ENCODE results near the gene HS3ST3B1. TPM values are rescaled to one million over a fixed set of nuclear protein-coding genes. Genes with fewer than 3 reads are reported as not detected.

The HS3ST3B1 gene
- total and polyA plus RNA-seq, 8 donors = 0.81 to 3.6 (median 1.6) TPM; not detected in 2

DNA sequence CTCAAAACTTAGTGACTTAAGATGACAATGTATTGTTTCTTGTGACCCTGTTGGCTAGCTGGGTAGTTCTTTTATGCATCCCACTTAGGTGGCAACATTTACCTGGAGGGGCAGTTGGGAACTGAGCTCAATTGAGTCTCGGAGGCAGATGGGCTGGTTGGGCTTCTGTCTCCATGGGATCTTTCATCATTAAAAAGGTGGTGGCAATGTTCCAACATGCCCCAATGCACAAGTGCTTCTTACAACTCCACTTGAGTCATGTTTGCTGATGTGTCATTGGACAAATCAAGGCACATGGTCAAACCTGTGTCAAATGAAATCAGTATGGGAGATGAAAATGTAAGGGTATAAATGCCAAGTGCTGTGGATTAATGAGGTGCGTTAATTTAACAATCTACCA, 11.7 kb upstream of the HS3ST3B1 start:
- no peak overlapping the region for H3K27ac ChIP-seq
- intact Hi-C loops (cut with DNase I; ENCODE audit: low total_unique reads) = no loop called here
- H3K27me3 ChIP-seq = peaks cover 0 to 40% (median 12%) of the 10 kb centered on the region in 3 donors

GRCh38 chr17:14294876-14295275, 6.0 kb upstream of the HS3ST3B1 start:
- Histone ChIP-seq H3K9me3 (peaks cover 0 to 6% (median 0%) of the 10 kb centered on the region in 4 donors), H3K27ac (no peak overlapping the region), H3K4me3 (no peak overlapping the region), H3K36me3 (no peaks in the 10 kb centered on the region), H3K4me1 (peaks cover 21 to 33% (median 29%) of the 10 kb centered on the region in 4 donors), H3K27me3 (peaks cover 15 to 88% (median 61%) of the 10 kb centered on the region in 3 donors)
- intact Hi-C loops (cut with DNase I; ENCODE audit: low total_unique reads) = no loop called here
- no peak for TF ChIP-seq CTCF (IDR thresholded peaks at IDR 0.05)
- no peak for TF ChIP-seq POLR2AphosphoS5 (IDR thresholded peaks at IDR 0.05)
- no peak for TF ChIP-seq POLR2A (IDR thresholded peaks at IDR 0.05)
- no peak for TF ChIP-seq EP300 (IDR thresholded peaks at IDR 0.05)
- no peak for DNase-seq
- 45 to 65% (median 62%) methylated on average over 20 of the region's 20 CpGs for WGBS, 5 donors

More for the DNA sequence above, 11.7 kb upstream of the HS3ST3B1 start:
- WGBS, 5 donors = 90 to 95% (median 91%) methylated on average over 2 of the region's 2 CpGs
- no peaks in the 10 kb centered on the region for H3K36me3 ChIP-seq
- H3K9me3 ChIP-seq = peaks cover 0 to 6% (median 0%) of the 10 kb centered on the region in 4 donors
- TF ChIP-seq EP300 (IDR thresholded peaks at IDR 0.05) (no peak), CTCF (IDR thresholded peaks at IDR 0.05) (no peak), POLR2AphosphoS5 (IDR thresholded peaks at IDR 0.05) (no peak), POLR2A (IDR thresholded peaks at IDR 0.05) (no peak)
- H3K4me1 ChIP-seq = no peaks in the 10 kb centered on the region
- H3K4me3 ChIP-seq = no peak overlapping the region
- no peak for DNase-seq

DNA sequence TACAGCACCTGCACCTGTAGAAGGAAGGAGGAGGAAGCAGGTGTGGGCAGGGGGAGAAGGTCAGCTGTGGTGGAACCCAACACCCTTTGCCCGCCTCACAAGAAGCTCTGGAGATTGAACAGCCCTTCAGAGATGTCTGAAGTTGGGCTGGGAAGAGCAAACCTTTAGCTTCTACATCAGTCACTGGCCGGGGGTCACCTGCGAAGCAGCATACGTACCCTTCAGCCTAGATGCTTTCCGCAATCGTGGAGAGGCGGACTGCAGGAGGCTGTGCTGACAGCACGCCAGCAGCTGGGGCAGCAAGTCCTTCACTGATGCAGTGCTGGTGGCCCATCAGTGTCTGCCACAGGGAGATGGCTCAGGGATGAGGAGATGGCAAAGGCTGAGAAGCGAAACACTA, 5.2 kb upstream of the HS3ST3B1 start:
- WGBS, 5 donors = 80 to 92% (median 89%) methylated on average over 6 to 9 of the region's 9 CpGs
- H3K27me3 ChIP-seq = peaks cover 15 to 91% (median 65%) of the 10 kb centered on the region in 3 donors

GRCh38 chr17:14296166-14296910, 4.5 kb upstream of the HS3ST3B1 start:
- peaks cover 15 to 94% (median 69%) of the 10 kb centered on the region in 3 donors for H3K27me3 ChIP-seq
- WGBS, 5 donors = 73 to 81% (median 80%) methylated on average over 12 of the region's 12 CpGs
- intact Hi-C loops (cut with DNase I; ENCODE audit: low total_unique reads) = no loop called here
- no peaks in the 10 kb centered on the region for H3K36me3 ChIP-seq
- H3K27ac ChIP-seq = no peak overlapping the region
- H3K9me3 ChIP-seq = no peaks in the 10 kb centered on the region
- TF ChIP-seq POLR2AphosphoS5 (IDR thresholded peaks at IDR 0.05) = no peak
- TF ChIP-seq POLR2A (IDR thresholded peaks at IDR 0.05) = no peak
- no peak for TF ChIP-seq CTCF (IDR thresholded peaks at IDR 0.05)
- TF ChIP-seq EP300 (IDR thresholded peaks at IDR 0.05) = no peak
- peaks cover 30 to 47% (median 43%) of the 10 kb centered on the region in 4 donors for H3K4me1 ChIP-seq
- no peak for DNase-seq
- H3K4me3 ChIP-seq = no peak overlapping the region

More for the DNA sequence above, 5.2 kb upstream of the HS3ST3B1 start:
- peaks cover 0 to 3% (median 0%) of the 10 kb centered on the region in 4 donors for H3K9me3 ChIP-seq
- peaks cover 27 to 41% (median 36%) of the 10 kb centered on the region in 4 donors for H3K4me1 ChIP-seq
- TF ChIP-seq POLR2A (IDR thresholded peaks at IDR 0.05) (no peak), EP300 (IDR thresholded peaks at IDR 0.05) (no peak), CTCF (IDR thresholded peaks at IDR 0.05) (no peak), POLR2AphosphoS5 (IDR thresholded peaks at IDR 0.05) (no peak)
- no peak overlapping the region for H3K27ac ChIP-seq
- H3K36me3 ChIP-seq = no peaks in the 10 kb centered on the region
- no peak for DNase-seq
- intact Hi-C loops (cut with DNase I; ENCODE audit: low total_unique reads) = no loop called here
- no peak overlapping the region for H3K4me3 ChIP-seq
